Bronchial epithelial cell (primary cell): Measurements from ENCODE around the gene USP13. TPM values are rescaled to one million over a fixed set of nuclear protein-coding genes. Genes with fewer than 3 reads are reported as not detected.

ENCODE experiments used
- DNase-seq: peaks from one replicate; pipeline ENCODE4 v3.0.0-alpha.2; 2010; ENCODE audit warnings: low read depth
- FAIRE-seq: peaks from 2 replicates; lab custom pipeline; 2011; peaks lifted over from hg19 to GRCh38; lab: Jason Lieb, UNC
- H3K27me3 ChIP-seq: 2 replicates; pipeline ENCODE4 v1.5.1; 2011; ENCODE audit warnings: low read length; ENCODE audit not compliant: control insufficient read depth, insufficient read depth
- H3K36me3 ChIP-seq: 2 replicates; pipeline ENCODE4 v1.5.1; 2011; ENCODE audit warnings: low read length; ENCODE audit not compliant: control insufficient read depth, insufficient read depth
- H3K4me3 ChIP-seq: 2 replicates; pipeline ENCODE4 v1.5.1; 2011; ENCODE audit warnings: mild to moderate bottlenecking, low read depth, low read length, control low read depth
- total RNA-seq: library from RNA; depleted of rRNA; stranded (reverse); fragments of >200 nt; gene quantifications from 2 replicates; pipeline ENCODE4 v1.2.1, GENCODE V29; 2014
- TF ChIP-seq, protein P1 (sequence below): IDR thresholded peaks from 2 replicates; pipeline ENCODE4 v1.5.1; 2011; ENCODE audit warnings: mild to moderate bottlenecking, moderate library complexity, low read length, control low read depth, inconsistent platforms; ENCODE audit not compliant: insufficient read depth, severe bottlenecking

USP13 gene
- total RNA-seq, 1 donor from 2014 or later, result 0.79 TPM

DNA sequence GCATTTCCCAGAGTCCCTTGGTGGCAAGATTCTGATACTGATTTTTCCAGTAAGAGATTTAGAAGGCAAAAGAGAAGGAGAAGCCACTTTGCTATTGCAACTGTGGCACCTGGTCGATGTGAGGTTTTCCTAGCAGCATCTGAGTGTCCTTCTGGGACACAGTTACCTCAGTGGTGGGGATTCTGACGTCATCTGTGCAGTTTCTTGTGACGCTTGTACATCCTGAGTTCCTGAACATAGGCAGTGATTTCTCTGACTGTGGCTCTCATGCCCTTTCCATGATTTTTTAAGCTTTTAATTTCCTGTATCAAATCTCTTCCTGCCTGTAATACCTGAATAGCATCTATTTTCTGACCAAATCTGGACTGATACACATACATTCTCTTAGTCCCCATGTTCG lies 8.9 kb downstream of the USP13 start:
- TF ChIP-seq, protein P1, sequence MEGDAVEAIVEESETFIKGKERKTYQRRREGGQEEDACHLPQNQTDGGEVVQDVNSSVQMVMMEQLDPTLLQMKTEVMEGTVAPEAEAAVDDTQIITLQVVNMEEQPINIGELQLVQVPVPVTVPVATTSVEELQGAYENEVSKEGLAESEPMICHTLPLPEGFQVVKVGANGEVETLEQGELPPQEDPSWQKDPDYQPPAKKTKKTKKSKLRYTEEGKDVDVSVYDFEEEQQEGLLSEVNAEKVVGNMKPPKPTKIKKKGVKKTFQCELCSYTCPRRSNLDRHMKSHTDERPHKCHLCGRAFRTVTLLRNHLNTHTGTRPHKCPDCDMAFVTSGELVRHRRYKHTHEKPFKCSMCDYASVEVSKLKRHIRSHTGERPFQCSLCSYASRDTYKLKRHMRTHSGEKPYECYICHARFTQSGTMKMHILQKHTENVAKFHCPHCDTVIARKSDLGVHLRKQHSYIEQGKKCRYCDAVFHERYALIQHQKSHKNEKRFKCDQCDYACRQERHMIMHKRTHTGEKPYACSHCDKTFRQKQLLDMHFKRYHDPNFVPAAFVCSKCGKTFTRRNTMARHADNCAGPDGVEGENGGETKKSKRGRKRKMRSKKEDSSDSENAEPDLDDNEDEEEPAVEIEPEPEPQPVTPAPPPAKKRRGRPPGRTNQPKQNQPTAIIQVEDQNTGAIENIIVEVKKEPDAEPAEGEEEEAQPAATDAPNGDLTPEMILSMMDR, result no peak
- no peak for DNase-seq

DNA sequence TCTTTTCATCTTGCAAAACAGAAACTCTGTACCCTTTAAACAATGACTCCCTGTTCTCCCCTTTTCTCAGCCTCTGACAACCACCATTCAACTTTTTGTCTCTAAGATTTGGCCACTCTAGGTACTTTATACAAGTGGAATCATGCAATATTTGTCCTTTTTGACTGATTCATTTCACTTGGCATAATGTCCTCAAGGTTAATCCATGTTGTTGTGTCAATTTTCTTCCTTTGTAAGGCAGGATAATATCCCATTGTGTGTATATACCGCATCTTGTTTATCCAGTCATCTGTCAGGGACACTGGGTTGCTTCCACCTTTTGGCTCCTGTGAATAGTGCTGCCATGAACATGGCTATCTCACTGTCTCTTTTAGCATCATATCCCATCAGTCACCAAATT lies 10.3 kb downstream of the USP13 start:
- Histone ChIP-seq H3K36me3 (no peaks in the 10 kb centered on the region), H3K27me3 (no peaks in the 10 kb centered on the region), H3K4me3 (no peak overlapping the region)
- DNase-seq, result no peak
- TF ChIP-seq, protein P1, result no peak
- FAIRE-seq, result no peak

More for the DNA sequence above, 8.9 kb downstream of the USP13 start:
- H3K27me3 ChIP-seq, result no peaks in the 10 kb centered on the region
- H3K36me3 ChIP-seq, result no peaks in the 10 kb centered on the region
- H3K4me3 ChIP-seq, result no peak overlapping the region
- no peak for FAIRE-seq

DNA sequence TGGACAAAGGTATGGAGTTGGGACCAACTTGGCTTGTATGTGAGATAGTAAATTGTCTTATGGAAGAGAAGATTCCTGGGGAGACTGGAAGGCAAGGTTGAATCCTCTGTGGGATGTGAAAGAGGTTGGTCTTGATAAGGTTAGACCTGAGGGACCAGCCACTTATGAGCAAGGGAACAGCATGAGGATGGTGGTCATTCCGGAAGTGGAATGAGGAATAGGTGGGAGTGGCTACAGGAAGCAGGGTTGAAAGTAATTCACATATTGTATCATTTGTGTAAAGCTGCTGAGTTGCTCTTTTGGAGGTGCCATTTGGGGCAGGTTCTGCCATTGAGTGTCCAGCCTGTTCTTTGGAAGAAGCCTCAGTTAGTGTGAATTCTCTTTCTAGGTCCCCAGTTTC lies 13.2 kb downstream of the USP13 start:
- H3K36me3 ChIP-seq, result no peaks in the 10 kb centered on the region
- TF ChIP-seq, protein P1, result no peak
- FAIRE-seq (no peak), DNase-seq (no peak)
- H3K4me3 ChIP-seq, result no peak overlapping the region
- no peaks in the 10 kb centered on the region for H3K27me3 ChIP-seq

DNA sequence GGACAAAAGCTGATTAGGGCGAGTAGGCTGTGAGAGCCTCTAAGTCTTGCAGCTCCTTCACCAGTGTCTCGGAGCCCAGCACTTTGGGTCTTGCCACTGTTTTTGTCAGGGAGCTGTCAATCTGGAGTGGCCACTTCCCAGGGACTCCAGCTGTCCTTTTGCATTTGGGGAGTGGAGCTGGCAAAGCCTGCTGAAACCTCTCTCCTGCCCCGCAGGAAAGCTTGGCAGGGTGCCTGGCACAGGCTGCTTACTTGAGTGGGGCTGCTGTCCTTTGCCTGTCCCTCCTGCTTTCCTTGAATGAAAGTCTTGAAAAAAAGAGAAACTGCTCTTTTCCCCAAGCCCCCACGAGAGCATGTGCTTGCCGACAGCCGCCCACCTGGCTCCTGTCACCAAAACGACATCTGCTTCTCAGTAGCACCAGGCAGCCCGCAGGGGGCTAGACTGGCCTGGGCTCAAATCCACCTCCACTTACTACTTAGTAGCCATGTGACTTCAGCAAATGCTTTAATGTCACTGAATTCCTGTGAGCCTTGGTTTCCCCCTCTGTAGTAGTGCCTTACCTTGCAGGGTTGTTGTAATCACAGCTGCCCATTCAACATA lies 13.7 kb downstream of the USP13 start:
- H3K36me3 ChIP-seq, result no peaks in the 10 kb centered on the region
- no peaks in the 10 kb centered on the region for H3K27me3 ChIP-seq
- no peak for FAIRE-seq
- TF ChIP-seq, protein P1, result no peak
- H3K4me3 ChIP-seq, result no peak overlapping the region
- DNase-seq, result no peak

DNA sequence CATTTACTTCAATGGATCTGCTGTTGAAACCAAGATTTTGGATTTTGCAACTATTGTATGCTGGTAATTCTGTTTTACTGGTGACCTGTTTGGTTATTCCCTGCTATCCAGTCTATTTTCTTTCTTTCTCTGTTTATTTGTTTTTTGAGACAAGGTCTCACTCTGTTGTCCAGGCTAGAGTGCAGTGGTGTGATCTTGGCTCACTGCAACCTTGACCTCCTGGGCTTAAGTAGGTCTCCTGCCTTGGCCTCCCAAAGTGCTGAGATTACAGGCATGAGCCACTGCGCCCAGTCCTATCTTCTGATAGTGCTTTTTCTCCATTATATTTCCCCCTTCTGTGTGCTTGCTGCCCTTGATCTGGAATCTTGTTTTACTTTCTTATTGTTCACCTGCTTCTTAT lies 15.6 kb downstream of the USP13 start:
- FAIRE-seq (no peak), DNase-seq (no peak)
- Histone ChIP-seq H3K27me3 (no peaks in the 10 kb centered on the region), H3K36me3 (no peaks in the 10 kb centered on the region), H3K4me3 (no peak overlapping the region)
- TF ChIP-seq, protein P1, result no peak

DNA sequence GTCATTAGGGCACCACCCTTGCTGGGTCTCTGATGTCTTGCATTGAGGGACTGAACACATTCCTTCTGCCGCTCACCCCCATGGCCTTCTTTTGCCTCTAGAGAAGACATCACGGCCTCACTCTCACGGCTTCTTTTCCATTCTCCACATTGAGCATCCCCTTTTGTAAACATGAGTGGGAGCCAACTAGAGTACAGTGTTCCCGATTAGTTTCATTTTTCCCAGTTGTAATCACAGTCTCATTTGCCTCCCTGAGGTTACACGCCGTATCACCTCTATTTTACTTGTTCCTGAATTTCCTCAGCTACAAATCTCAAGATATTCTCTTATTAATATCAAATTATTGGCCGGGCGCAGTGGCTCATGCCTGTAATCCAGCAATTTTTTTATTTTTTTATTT lies 17.5 kb downstream of the USP13 start:
- DNase-seq (no peak), FAIRE-seq (no peak)
- Histone ChIP-seq H3K27me3 (no peaks in the 10 kb centered on the region), H3K4me3 (no peak overlapping the region), H3K36me3 (no peaks in the 10 kb centered on the region)
- TF ChIP-seq, protein P1, result no peak
